Activated CD8-positive, alpha-beta T cell treated with anti-CD3 and anti-CD28 coated beads for 36 hours (primary cell): Measurements from ENCODE around the gene TYK2. TPM values are rescaled to one million over a fixed set of nuclear protein-coding genes. Genes with fewer than 3 reads are reported as not detected.
"Not testable (repeated sequence)": the region's sequence is repeated elsewhere in the genome, so short reads cannot be mapped to it uniquely, and the experiment has no call there.

Experiments used
- ATAC-seq: fragments of 200-7000 bp; cut with Tn5 transposase; one replicate; pipeline ENCODE4 v1.10.0; 2021; ENCODE audit warnings: mild to moderate bottlenecking, moderate library complexity
- CTCF ChIA-PET: fragments of 350-600 bp; sonication (Branson Sonifier 250); formaldehyde crosslinking; loops from one replicate; lab custom pipeline; 2021; ENCODE audit warnings: antibody characterized with exemption; lab: Charles Lee
- POLR2A ChIA-PET: fragments of 350-600 bp; sonication (Branson Sonifier 250); formaldehyde crosslinking; loops from one replicate; lab custom pipeline; 2021; ENCODE audit warnings: antibody characterized with exemption; lab: Charles Lee
- DNase-seq: peaks from one replicate; pipeline ENCODE4 v3.0.0-alpha.2; 2020
- H3K27ac Mint-ChIP-seq: one replicate; pipeline ENCODE4 v1.8.0; 2021; ENCODE audit warnings: mild to moderate bottlenecking, mixed read lengths
- H3K27me3 Mint-ChIP-seq: one replicate; pipeline ENCODE4 v1.8.0; 2021; ENCODE audit warnings: mixed read lengths
- H3K36me3 Mint-ChIP-seq: one replicate; pipeline ENCODE4 v1.8.0; 2021; ENCODE audit warnings: low read depth, mixed read lengths
- H3K4me1 Mint-ChIP-seq: one replicate; pipeline ENCODE4 v1.8.0; 2021; ENCODE audit warnings: low read depth, mixed read lengths
- H3K4me3 Mint-ChIP-seq: one replicate; pipeline ENCODE4 v1.8.0; 2021; ENCODE audit warnings: mild to moderate bottlenecking, moderate library complexity, mixed read lengths
- H3K9me3 Mint-ChIP-seq: one replicate; pipeline ENCODE4 v1.8.0; 2021; ENCODE audit warnings: mixed read lengths
- CTCF ChIP-seq: fragments of 200-600 bp; IDR thresholded peaks from one replicate; pipeline ENCODE4 v1.8.0; 2022; ENCODE audit warnings: antibody characterized with exemption, mild to moderate bottlenecking
- intact Hi-C: fragments of 100-400 bp; cut with micrococcal nuclease; formaldehyde crosslinking; loops from one replicate; pipeline ENCODE4 v1.10.0; 2022
- total RNA-seq, 2 experiments: library from RNA; stranded (reverse); gene quantifications; one replicate each; pipeline ENCODE4 v1.2.3, GENCODE V29; 2021

Gene TYK2
- total RNA-seq, 2 experiments from 2014 or later, result 143 TPM

- POLR2A ChIA-PET, result no interaction called here
- Mint-ChIP-seq H3K4me1 (peaks cover 39% of the 10 kb centered on the region), H3K4me3 (peak within 1 kb of the TSS; percentile 96), H3K27me3 (no peaks in the 10 kb centered on the region), H3K27ac (peak within 1 kb of the TSS; percentile 95), H3K9me3 (no peaks in the 10 kb centered on the region), H3K36me3 (peaks cover 9% of the 10 kb centered on the region)
- intact Hi-C loops, result loop anchor here (10.0 kb wide), 1 partner anchor 45 kb away; the partner anchor contains the start of gene TYK2
- TF ChIP-seq CTCF, result no peak
- DNase-seq, result peak; percentile 85
- peak; percentile 96 for ATAC-seq
- CTCF ChIA-PET, result no interaction called here
Measured at GRCh38 chr19:10339380-10339960, 40.9 kb downstream of the TYK2 start, which contains the start of gene ICAM3. Gene ICAM3 (minus strand): TSS chr19:10339624. CDS start chr19:10339614, 10 bp downstream.

- ATAC-seq (peak; percentile 12), DNase-seq (peak; percentile 22)
- TF ChIP-seq CTCF, result no peak
- Mint-ChIP-seq H3K27me3 (no peaks in the 10 kb centered on the region), H3K27ac (peak overlapping the region; percentile 95), H3K9me3 (no peaks in the 10 kb centered on the region), H3K36me3 (peaks cover 13% of the 10 kb centered on the region), H3K4me3 (peak overlapping the region; percentile 96), H3K4me1 (peaks cover 43% of the 10 kb centered on the region)
- CTCF ChIA-PET, result interaction anchor here (1.6 kb wide), 1 partner anchor 50 kb away, joined by 5 read pairs; the partner anchor contains the start of gene ICAM5
- POLR2A ChIA-PET, result no interaction called here
- intact Hi-C loops, result loop anchor here (10.0 kb wide), 1 partner anchor 46 kb away; the partner anchor contains the start of gene TYK2
Measured at GRCh38 chr19:10338940-10339339, 41.4 kb downstream of the TYK2 start.

- intact Hi-C loops, result loop anchor here (10.0 kb wide), 1 partner anchor 48 kb away; the partner anchor contains the start of gene TYK2
- peak overlapping the region; percentile 34 for H3K27ac Mint-ChIP-seq
- not testable (repeated sequence) for H3K4me3 Mint-ChIP-seq, ATAC-seq, H3K9me3 Mint-ChIP-seq, DNase-seq, H3K27me3 Mint-ChIP-seq
- H3K4me1 Mint-ChIP-seq, result peaks cover 56% of the 10 kb centered on the region
- ChIA-PET POLR2A (interaction anchor here (0.7 kb wide), 2 partner anchors 20 to 201 kb away, joined by 3 read pairs; no protein-coding TSS in a partner anchor), CTCF (interaction anchor here (1.0 kb wide), 1 partner anchor 12 kb away, joined by 3 read pairs; no protein-coding TSS in a partner anchor)
- peaks cover 32% of the 10 kb centered on the region for H3K36me3 Mint-ChIP-seq
Measured at GRCh38 chr19:10336725-10337124, 43.6 kb downstream of the TYK2 start.

GRCh38 chr19:10335352-10335985 lies 44.9 kb downstream of the TYK2 start:
- Mint-ChIP-seq H3K4me3 (no peak overlapping the region), H3K27me3 (no peaks in the 10 kb centered on the region), H3K4me1 (peaks cover 53% of the 10 kb centered on the region), H3K9me3 (no peaks in the 10 kb centered on the region), H3K36me3 (peaks cover 34% of the 10 kb centered on the region), H3K27ac (no peak overlapping the region)
- ChIA-PET CTCF (interaction anchor here (1.3 kb wide), 1 partner anchor 77 kb away, joined by 3 read pairs; no protein-coding TSS in a partner anchor), POLR2A (interaction anchor here (0.7 kb wide), 1 partner anchor 26 kb away, joined by 3 read pairs; no protein-coding TSS in a partner anchor)
- ATAC-seq (no peak), DNase-seq (no peak)
- no peak for TF ChIP-seq CTCF
- intact Hi-C loops, result loop anchor here (10.0 kb wide), 1 partner anchor 49 kb away; the partner anchor contains the start of gene TYK2

- Mint-ChIP-seq H3K27ac (no peak overlapping the region), H3K36me3 (peaks cover 40% of the 10 kb centered on the region), H3K4me3 (peak overlapping the region; percentile 97), H3K27me3 (no peaks in the 10 kb centered on the region), H3K4me1 (peaks cover 51% of the 10 kb centered on the region), H3K9me3 (no peaks in the 10 kb centered on the region)
- DNase-seq (peak; percentile 69), ATAC-seq (no peak)
- CTCF ChIA-PET, result interaction anchor here (1.1 to 2.4 kb wide), 4 partner anchors 10 to 106 kb away, joined by 3 to 9 read pairs (median 5); no protein-coding TSS in a partner anchor
- POLR2A ChIA-PET, result interaction anchor here (0.6 to 3.5 kb wide), 7 partner anchors 10 to 76 kb away, joined by 3 to 30 read pairs (median 4); partner anchors contain the start of genes FDX2 and ICAM1
- no peak for TF ChIP-seq CTCF
- intact Hi-C loops, result loop anchor here (10.0 kb wide), 1 partner anchor 50 kb away; the partner anchor contains the start of gene TYK2
Measured at GRCh38 chr19:10334588-10335351, 45.6 kb downstream of the TYK2 start.
